K562 (cell line): ENCODE data around the gene ADGRL3. TPM values are rescaled to one million over a fixed set of nuclear protein-coding genes. Genes with fewer than 3 reads are reported as not detected.

Experiments used
- ATAC-seq: fragments of 200-7000 bp; cut with Tn5 transposase; 3 replicates; pipeline ENCODE4 v1.9.1; 2020; ENCODE audit warnings: moderate library complexity
- BruUV-seq: library from RNA; stranded (reverse); fragments of 400-500 nt; replicated peaks from 2 replicates; lab custom pipeline; 2021; lab: Mats Ljungman, UMichigan
- CTCF ChIA-PET: fragments of 300-600 bp; formaldehyde crosslinking; extraction: SDS; loops from one replicate; lab custom pipeline; 2021; ENCODE audit warnings: low intra/inter-chr PET ratio; lab: Yijun Ruan, JAX
- POLR2A ChIA-PET: fragments of 300-600, 350-650 bp; sonication (Branson Sonifier 250); formaldehyde crosslinking; extraction: SDS; loops from one replicate; lab custom pipeline; 2021; ENCODE audit warnings: antibody characterized with exemption, inconsistent platforms; lab: Yijun Ruan, JAX
- DNase-seq, 4 experiments: peaks; one replicate each; pipeline versions ENCODE4 v3.0.0 to v3.0.0-alpha.2; 2011 to 2018; ENCODE audit warnings: low spot score in 3 of 4, mixed read lengths in 3 of 4; ENCODE audit errors: extremely low read depth in 1 of 4
- FAIRE-seq: peaks from 2 replicates; lab custom pipeline; 2011; peaks lifted over from hg19 to GRCh38; lab: Jason Lieb, UNC
- H2AFZ ChIP-seq: 2 replicates; pipeline ENCODE4 v1.6.0; 2011; ENCODE audit warnings: low read depth, low read length, control low read depth, inconsistent platforms
- H3K27ac ChIP-seq: fragments of 200-600 bp; 3 replicates; pipeline ENCODE4 v1.8.0; 2011; ENCODE audit warnings: low read depth, mild to moderate bottlenecking, control low read depth, inconsistent platforms, low read length, moderate library complexity, mixed read lengths; ENCODE audit errors: extremely low read depth
- H3K27me3 ChIP-seq, 2 experiments: fragments of 300-600 bp in 1 of 2; 2 replicates in 1 of 2; 3 replicates in 1 of 2; pipeline versions ENCODE4 v1.6.0 to v1.8.0; 2011; ENCODE audit warnings: inconsistent platforms in 2 of 2, low read length in 2 of 2, mild to moderate bottlenecking in 1 of 2, mixed read lengths in 1 of 2, moderate library complexity in 1 of 2; ENCODE audit not compliant: control insufficient read depth in 2 of 2, insufficient read depth in 2 of 2
- H3K36me3 ChIP-seq: fragments of 300-600 bp; 3 replicates; pipeline ENCODE4 v1.8.0; 2011; ENCODE audit warnings: mild to moderate bottlenecking, low read length, inconsistent platforms; ENCODE audit not compliant: control insufficient read depth, insufficient read depth
- H3K4me1 ChIP-seq, 2 experiments: fragments of 200-600 bp in 1 of 2; replicated peaks in 1 of 2; 2 replicates in 1 of 2; 3 replicates in 1 of 2; pipeline versions ENCODE4 v1.5.1 to v1.8.0; 2011; ENCODE audit warnings: inconsistent platforms in 2 of 2, low read length in 2 of 2, mild to moderate bottlenecking in 1 of 2, mixed read lengths in 1 of 2, moderate library complexity in 1 of 2; ENCODE audit not compliant: control insufficient read depth in 2 of 2, insufficient read depth in 2 of 2
- H3K4me2 ChIP-seq: 2 replicates; pipeline ENCODE4 v1.6.1; 2011; ENCODE audit warnings: low read length, control low read depth, inconsistent platforms, mixed read lengths; ENCODE audit not compliant: insufficient read depth
- H3K4me3 ChIP-seq: fragments of 200-600 bp; sonication (generic), shearing (Covaris generic); 2 replicates; pipeline ENCODE4 v1.5.1; 2016; ENCODE audit warnings: control low read depth, inconsistent platforms
- H3K79me2 ChIP-seq: fragments of 200-600 bp; 3 replicates; pipeline ENCODE4 v1.8.0; 2011; ENCODE audit warnings: low read length, inconsistent platforms; ENCODE audit not compliant: control insufficient read depth, insufficient read depth
- H3K9ac ChIP-seq, 2 experiments: 2 replicates each; pipeline versions ENCODE4 v1.6.0 to v1.6.1; 2011; ENCODE audit warnings: low read depth in 2 of 2, low read length in 2 of 2, control low read depth in 1 of 2, inconsistent platforms in 1 of 2, mild to moderate bottlenecking in 1 of 2, mixed read lengths in 1 of 2; ENCODE audit not compliant: insufficient read depth in 1 of 2
- H3K9me1 ChIP-seq: one replicate; pipeline ENCODE4 v1.6.0; 2011; ENCODE audit warnings: inconsistent platforms, mild to moderate bottlenecking, low read length, moderate library complexity; ENCODE audit not compliant: control insufficient read depth, insufficient read depth
- H3K9me3 ChIP-seq: replicated peaks from 2 replicates; pipeline ENCODE4 v1.5.1; 2011; ENCODE audit warnings: low read depth, low read length, inconsistent platforms; ENCODE audit not compliant: control insufficient read depth, insufficient read depth
- H4K20me1 ChIP-seq: replicated peaks from 2 replicates; pipeline ENCODE4 v1.6.1; 2011; ENCODE audit warnings: low read length, inconsistent platforms, mixed read lengths; ENCODE audit not compliant: control insufficient read depth, insufficient read depth
- ATF2 ChIP-seq: sonication (generic); formaldehyde crosslinking; IDR thresholded peaks from 2 replicates; pipeline ENCODE4 v1.8.1; 2022; ENCODE audit warnings: missing genetic modification reagents
- BCL6 ChIP-seq: fragments of 250-450 bp; sonication (Bioruptor Pico); IDR thresholded peaks from 2 replicates; pipeline ENCODE4 v1.4.0; 2020
- BCOR ChIP-seq: fragments of 450-650 bp; IDR thresholded peaks from 2 replicates; pipeline ENCODE4 v1.6.1; 2016
- C11orf30 ChIP-seq: fragments of 450-650 bp; IDR thresholded peaks from 2 replicates; pipeline ENCODE4 v1.6.1; 2016; ENCODE audit warnings: low read depth, mild to moderate bottlenecking
- CBX5 ChIP-seq: IDR thresholded peaks from 2 replicates; pipeline ENCODE4 v1.6.1; 2014; ENCODE audit warnings: low read depth, borderline replicate concordance
- CREBBP ChIP-seq: IDR thresholded peaks from one replicate; pipeline ENCODE4 v1.6.1; 2012; ENCODE audit warnings: low read depth, mild to moderate bottlenecking, control low read depth, inconsistent platforms, low read length
- E2F5 ChIP-seq: sonication (generic); formaldehyde crosslinking; IDR thresholded peaks from 2 replicates; pipeline ENCODE4 v1.8.0; 2022; ENCODE audit warnings: mild to moderate bottlenecking, missing genetic modification reagents
- HMG20A ChIP-seq: fragments of 450-650 bp; formaldehyde crosslinking; conservative IDR thresholded peaks from 2 replicates; pipeline ENCODE4 v1.4.0; 2020; ENCODE audit warnings: mild to moderate bottlenecking, mixed read lengths
- NRF1 ChIP-seq, 2 experiments: fragments of 450-650 bp; IDR thresholded peaks in 1 of 2; conservative IDR thresholded peaks in 1 of 2; 2 replicates each; pipeline ENCODE4 v1.6.1; 2014; ENCODE audit warnings: mild to moderate bottlenecking in 2 of 2
- OTX1 ChIP-seq: fragments of 450-650 bp; formaldehyde crosslinking; IDR thresholded peaks from 2 replicates; pipeline ENCODE4 v1.4.0; 2022; ENCODE audit warnings: mild to moderate bottlenecking
- RBM14 ChIP-seq: fragments of 200-400 bp; formaldehyde crosslinking; IDR thresholded peaks from 2 replicates; pipeline ENCODE4 v1.6.1; 2018; ENCODE audit warnings: low read depth, mild to moderate bottlenecking, low read length, moderate library complexity, borderline replicate concordance; ENCODE audit not compliant: insufficient read depth
- RFX7 ChIP-seq: fragments of 250-450 bp; sonication (Bioruptor Pico); IDR thresholded peaks from 2 replicates; pipeline ENCODE4 v1.5.1; 2021; ENCODE audit warnings: mild to moderate bottlenecking
- ZNF24 ChIP-seq: fragments of 450-650 bp; IDR thresholded peaks from 2 replicates; pipeline ENCODE4 v1.6.1; 2016
- ZNF507 ChIP-seq: conservative IDR thresholded peaks from 2 replicates; pipeline ENCODE4 v1.6.1; 2017; ENCODE audit warnings: missing genetic modification characterization, missing compliant biosample characterization
- ZNF764 ChIP-seq: fragments of 250-450 bp; sonication (Bioruptor Pico); IDR thresholded peaks from 2 replicates; pipeline ENCODE4 v1.4.0; 2020; ENCODE audit warnings: low read depth, mild to moderate bottlenecking, moderate library complexity
- ZZZ3 ChIP-seq: fragments of 450-650 bp; IDR thresholded peaks from 2 replicates; pipeline ENCODE4 v1.6.1; 2016; ENCODE audit warnings: antibody characterized with exemption, mild to moderate bottlenecking, moderate library complexity
- WGBS: fragments of 100-300 bp; shearing (Covaris generic); methylation state at CpG from one replicate; pipeline ENCODE4 v1.1.6; 2016; ENCODE audit warnings: low coverage, mixed read lengths; ENCODE audit not compliant: insufficient coverage; ENCODE audit errors: missing lambda C conversion rate; 5-methylcytosine and 5-hydroxymethylcytosine counted together
- in situ Hi-C: fragments of 300-500 bp; cut with MboI; formaldehyde crosslinking; loops from 4 replicates; pipeline ENCODE4 v1.15.0; 2018; ENCODE audit warnings: inconsistent platforms, mixed read lengths
- intact Hi-C: fragments of 100-400 bp; cut with micrococcal nuclease; formaldehyde crosslinking; loops from 2 replicates; pipeline ENCODE4 v1.14.2; 2022
- polyA plus RNA-seq, 8 experiments: library from polyadenylated mRNA; depleted of rRNA in 4 of 8; stranded (reverse) in 5 of 8; unstranded in 3 of 8; fragments of >200 nt; fragmentation: Nextera tagmentation in 2 of 8; fragmentation: Illumina TruSeq in 1 of 8; extraction: Ambion mirVana in 2 of 8; extraction: Trizol in 1 of 8; gene quantifications; 2 replicates each; pipeline versions ENCODE4 v1.2.1 to v1.2.3, GENCODE V29; 2011 to 2014; ENCODE audit warnings: inconsistent platforms in 1 of 8, missing spikeins in 1 of 8
- total RNA-seq, 7 experiments: library from RNA; depleted of rRNA in 6 of 7; stranded (reverse); fragments of >200 nt in 6 of 7; fragmentation: Illumina TruSeq in 2 of 7; extraction: Trizol in 2 of 7; gene quantifications; 2 replicates each; pipeline versions ENCODE4 v1.2.1 to v1.2.3, GENCODE V29; 2011 to 2021; ENCODE audit warnings: low replicate concordance in 1 of 7

Gene ADGRL3
- total and polyA plus RNA-seq, 9 of the 15 experiments (the other 6 are each of a cell fraction or from before 2014, with no cell fraction given) = 0.03 to 0.14 (median 0.04) TPM; not detected in 2

DNA sequence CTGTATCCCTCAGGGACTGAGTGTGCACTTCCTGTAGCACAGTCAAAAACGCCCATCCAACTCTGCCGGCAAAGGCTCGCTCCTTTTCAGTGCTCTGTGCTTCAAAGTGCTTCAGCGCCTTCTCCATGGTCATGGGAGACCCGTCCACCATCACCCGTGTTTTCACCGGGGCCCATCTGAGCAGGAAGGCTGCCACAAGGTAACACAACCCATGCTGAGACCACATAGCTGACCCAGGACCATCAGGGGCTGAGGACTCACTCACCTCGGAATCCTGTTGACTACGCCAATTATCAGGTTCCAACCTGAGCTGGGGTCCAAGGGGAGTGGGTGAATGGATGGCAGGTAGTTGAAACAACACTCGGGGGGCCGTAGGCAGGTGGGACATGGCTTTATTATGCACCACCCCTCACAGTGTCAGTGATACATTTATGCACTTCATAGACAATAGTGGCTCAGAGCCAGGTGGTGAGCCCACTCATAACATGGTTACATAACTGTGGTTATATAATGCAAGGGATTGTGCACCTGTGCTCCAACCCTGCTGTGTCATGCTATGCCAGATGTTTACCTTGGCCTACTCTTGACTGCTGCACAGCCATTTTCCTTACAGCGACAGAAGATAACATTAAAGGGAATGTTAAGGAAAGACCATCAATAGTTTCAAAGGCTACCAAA lies 227.8 kb downstream of the ADGRL3 start:
- Histone ChIP-seq H3K79me2 (no peaks in the 10 kb centered on the region), H2AFZ (no peak overlapping the region), H3K9me3 (no peaks in the 10 kb centered on the region), H4K20me1 (no peaks in the 10 kb centered on the region), H3K27ac (no peak overlapping the region), H3K27me3 (no peaks in the 10 kb centered on the region), H3K36me3 (no peaks in the 10 kb centered on the region), H3K9ac (no peak overlapping the region), H3K4me3 (no peak overlapping the region), H3K4me2 (no peak overlapping the region), H3K4me1 (no peaks in the 10 kb centered on the region), H3K9me1 (no peaks in the 10 kb centered on the region)
- ChIA-PET CTCF (no interaction called here), POLR2A (no interaction called here)
- in situ Hi-C loops (no loop called here), intact Hi-C loops (no loop called here)
- DNase-seq (no peak), FAIRE-seq (no peak), ATAC-seq (no peak)
- no TSS peak for BruUV-seq
- 0% methylated on average over 10 of the region's 12 CpGs for WGBS
- TF ChIP-seq CBX5 (no peak), ATF2 (CRISPR knock-in tag) (no peak), ZNF507 (no peak), CREBBP (no peak), RBM14 (no peak), BCL6 (CRISPR knock-in tag) (no peak), C11orf30 (no peak), E2F5 (no peak), ZNF24 (no peak), HMG20A (CRISPR knock-in tag) (no peak), OTX1 (CRISPR knock-in tag) (no peak), ZZZ3 (no peak), RFX7 (CRISPR knock-in tag) (no peak), ZNF764 (CRISPR knock-in tag) (no peak), NRF1 (conservative IDR thresholded peaks at IDR 0.05 in 1 of 2, IDR thresholded peaks at IDR 0.05 in 1 of 2) (no peak), BCOR (no peak)
